AG09319 (cell line): ENCODE data around the gene RUSC1.

Source experiments
- DNase-seq: peaks from one replicate; pipeline ENCODE4 v3.0.0-alpha.2; 2010; ENCODE audit warnings: low read depth; ENCODE audit errors: extremely low read depth
- TF ChIP-seq, protein P1 (sequence below): IDR thresholded peaks from 2 replicates; pipeline ENCODE4 v1.5.1; 2011; ENCODE audit warnings: low read depth, mild to moderate bottlenecking, inconsistent platforms, low read length, moderate library complexity

Gene RUSC1

GRCh38 chr1:155278689-155279160 is 42.0 kb upstream of the RUSC1 start:
- TF ChIP-seq, protein P1, sequence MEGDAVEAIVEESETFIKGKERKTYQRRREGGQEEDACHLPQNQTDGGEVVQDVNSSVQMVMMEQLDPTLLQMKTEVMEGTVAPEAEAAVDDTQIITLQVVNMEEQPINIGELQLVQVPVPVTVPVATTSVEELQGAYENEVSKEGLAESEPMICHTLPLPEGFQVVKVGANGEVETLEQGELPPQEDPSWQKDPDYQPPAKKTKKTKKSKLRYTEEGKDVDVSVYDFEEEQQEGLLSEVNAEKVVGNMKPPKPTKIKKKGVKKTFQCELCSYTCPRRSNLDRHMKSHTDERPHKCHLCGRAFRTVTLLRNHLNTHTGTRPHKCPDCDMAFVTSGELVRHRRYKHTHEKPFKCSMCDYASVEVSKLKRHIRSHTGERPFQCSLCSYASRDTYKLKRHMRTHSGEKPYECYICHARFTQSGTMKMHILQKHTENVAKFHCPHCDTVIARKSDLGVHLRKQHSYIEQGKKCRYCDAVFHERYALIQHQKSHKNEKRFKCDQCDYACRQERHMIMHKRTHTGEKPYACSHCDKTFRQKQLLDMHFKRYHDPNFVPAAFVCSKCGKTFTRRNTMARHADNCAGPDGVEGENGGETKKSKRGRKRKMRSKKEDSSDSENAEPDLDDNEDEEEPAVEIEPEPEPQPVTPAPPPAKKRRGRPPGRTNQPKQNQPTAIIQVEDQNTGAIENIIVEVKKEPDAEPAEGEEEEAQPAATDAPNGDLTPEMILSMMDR: no peak
- DNase-seq: no peak

GRCh38 chr1:155279268-155279667 is 41.4 kb upstream of the RUSC1 start:
- no peak for DNase-seq
- TF ChIP-seq, protein P1: no peak

DNA sequence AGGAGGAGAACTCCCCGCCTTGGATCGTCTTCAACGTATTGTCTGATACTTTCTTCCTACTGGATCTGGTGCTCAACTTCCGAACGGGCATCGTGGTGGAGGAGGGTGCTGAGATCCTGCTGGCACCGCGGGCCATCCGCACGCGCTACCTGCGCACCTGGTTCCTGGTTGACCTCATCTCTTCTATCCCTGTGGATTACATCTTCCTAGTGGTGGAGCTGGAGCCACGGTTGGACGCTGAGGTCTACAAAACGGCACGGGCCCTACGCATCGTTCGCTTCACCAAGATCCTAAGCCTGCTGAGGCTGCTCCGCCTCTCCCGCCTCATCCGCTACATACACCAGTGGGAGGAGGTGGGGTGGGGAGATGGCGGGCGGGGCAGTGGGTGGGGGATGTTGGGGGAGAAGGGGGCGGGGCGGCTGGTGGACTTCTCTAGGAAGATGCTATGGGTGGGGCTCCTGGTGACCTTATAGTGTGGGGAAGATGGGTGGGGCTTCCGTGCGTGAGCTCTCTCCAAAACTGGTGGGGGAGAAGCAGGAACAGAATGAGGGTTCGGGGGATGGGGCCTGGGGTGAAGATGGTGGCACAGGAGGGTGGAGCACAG is 38.1 kb upstream of the RUSC1 start:
- TF ChIP-seq, protein P1: no peak
- no peak for DNase-seq

DNA sequence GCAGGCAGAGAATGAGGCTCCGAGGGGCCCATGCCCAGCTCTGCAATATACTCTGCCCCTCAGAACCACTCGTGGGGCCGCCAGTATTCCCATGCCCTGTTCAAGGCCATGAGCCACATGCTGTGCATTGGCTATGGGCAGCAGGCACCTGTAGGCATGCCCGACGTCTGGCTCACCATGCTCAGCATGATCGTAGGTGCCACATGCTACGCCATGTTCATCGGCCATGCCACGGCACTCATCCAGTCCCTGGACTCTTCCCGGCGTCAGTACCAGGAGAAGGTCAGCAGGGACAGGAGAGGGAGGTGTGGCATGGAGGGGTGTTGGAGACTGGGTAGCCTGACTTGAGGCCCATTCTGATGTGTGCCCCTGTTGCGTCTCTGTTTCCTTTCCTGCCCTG is 36.2 kb upstream of the RUSC1 start:
- DNase-seq: no peak

DNA sequence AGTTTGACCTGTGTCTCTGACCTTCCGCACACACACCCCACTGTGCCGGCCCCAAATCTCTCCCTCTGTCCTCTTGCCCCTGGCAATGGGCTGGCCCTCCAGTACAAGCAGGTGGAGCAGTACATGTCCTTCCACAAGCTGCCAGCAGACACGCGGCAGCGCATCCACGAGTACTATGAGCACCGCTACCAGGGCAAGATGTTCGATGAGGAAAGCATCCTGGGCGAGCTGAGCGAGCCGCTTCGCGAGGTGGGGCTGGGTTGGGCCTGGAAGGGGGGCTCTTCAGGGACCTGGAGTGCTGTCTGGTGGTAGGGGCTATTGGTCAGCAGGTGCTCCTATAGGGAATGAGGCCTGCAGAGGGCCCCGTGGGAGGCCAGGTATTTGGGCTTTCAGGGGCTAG is 35.6 kb upstream of the RUSC1 start:
- TF ChIP-seq, protein P1: no peak
- DNase-seq: no peak

More for the DNA sequence above, 36.2 kb upstream of the RUSC1 start:
- TF ChIP-seq, protein P1: no peak

- TF ChIP-seq, protein P1: no peak
- DNase-seq: no peak
Observed at GRCh38 chr1:155285631-155286044, 35.1 kb upstream of the RUSC1 start.

- TF ChIP-seq, protein P1: no peak
- no peak for DNase-seq
Observed at GRCh38 chr1:155286544-155286943, 34.1 kb upstream of the RUSC1 start.
